ENCODE measurements around the gene RAB43.

GRCh38 chr3:129114455-129114854 is 7.1 kb downstream of the RAB43 start:
- TF ChIP-seq, protein P1, sequence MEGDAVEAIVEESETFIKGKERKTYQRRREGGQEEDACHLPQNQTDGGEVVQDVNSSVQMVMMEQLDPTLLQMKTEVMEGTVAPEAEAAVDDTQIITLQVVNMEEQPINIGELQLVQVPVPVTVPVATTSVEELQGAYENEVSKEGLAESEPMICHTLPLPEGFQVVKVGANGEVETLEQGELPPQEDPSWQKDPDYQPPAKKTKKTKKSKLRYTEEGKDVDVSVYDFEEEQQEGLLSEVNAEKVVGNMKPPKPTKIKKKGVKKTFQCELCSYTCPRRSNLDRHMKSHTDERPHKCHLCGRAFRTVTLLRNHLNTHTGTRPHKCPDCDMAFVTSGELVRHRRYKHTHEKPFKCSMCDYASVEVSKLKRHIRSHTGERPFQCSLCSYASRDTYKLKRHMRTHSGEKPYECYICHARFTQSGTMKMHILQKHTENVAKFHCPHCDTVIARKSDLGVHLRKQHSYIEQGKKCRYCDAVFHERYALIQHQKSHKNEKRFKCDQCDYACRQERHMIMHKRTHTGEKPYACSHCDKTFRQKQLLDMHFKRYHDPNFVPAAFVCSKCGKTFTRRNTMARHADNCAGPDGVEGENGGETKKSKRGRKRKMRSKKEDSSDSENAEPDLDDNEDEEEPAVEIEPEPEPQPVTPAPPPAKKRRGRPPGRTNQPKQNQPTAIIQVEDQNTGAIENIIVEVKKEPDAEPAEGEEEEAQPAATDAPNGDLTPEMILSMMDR (IDR thresholded peaks at IDR 0.05; ENCODE audit: insufficient read depth, low read length): no peak
- no peak for TF ChIP-seq REST (IDR thresholded peaks at IDR 0.05; ENCODE audit: insufficient replicate concordance, low read depth)
